GM12891 (cell line): Measurements from ENCODE around the gene PPP1R3C.

Experiments
- DNase-seq: peaks from one replicate; pipeline ENCODE4 v3.0.0; 2011; ENCODE audit warnings: low spot score; ENCODE audit not compliant: insufficient read length
- FAIRE-seq: peaks from 2 replicates; lab custom pipeline; 2011; peaks lifted over from hg19 to GRCh38; lab: Jason Lieb, UNC
- PAX5 ChIP-seq: IDR thresholded peaks from 2 replicates; pipeline ENCODE4 v1.6.1; 2011; ENCODE audit warnings: low read length, moderate library complexity, mild to moderate bottlenecking; ENCODE audit not compliant: insufficient read depth, severe bottlenecking
- POLR2A ChIP-seq: IDR thresholded peaks from 2 replicates; pipeline ENCODE4 v1.6.1; 2011; ENCODE audit warnings: low read depth, low read length, control low read depth
- POLR2AphosphoS5 ChIP-seq: IDR thresholded peaks from 2 replicates; pipeline ENCODE4 v1.6.1; 2011; ENCODE audit warnings: low read depth, low read length, control low read depth
- POU2F2 ChIP-seq: IDR thresholded peaks from 2 replicates; pipeline ENCODE4 v1.6.1; 2011; ENCODE audit warnings: low read depth, mild to moderate bottlenecking, control low read depth, low read length, moderate library complexity
- SPI1 ChIP-seq: IDR thresholded peaks from 2 replicates; pipeline ENCODE4 v1.6.1; 2011; ENCODE audit warnings: low read depth, low read length, control low read depth
- TAF1 ChIP-seq: IDR thresholded peaks from 2 replicates; pipeline ENCODE4 v1.6.1; 2011; ENCODE audit warnings: low read depth, low read length, control low read depth

PPP1R3C gene

GRCh38 chr10:91592266-91592975 is 40.5 kb downstream of the PPP1R3C start:
- DNase-seq (no peak), FAIRE-seq (no peak)
- TF ChIP-seq PAX5: no peak
- no peak for TF ChIP-seq POLR2AphosphoS5
- no peak for TF ChIP-seq SPI1
- no peak for TF ChIP-seq POU2F2
- TF ChIP-seq TAF1: no peak
- no peak for TF ChIP-seq POLR2A

GRCh38 chr10:91591797-91592174 is 41.1 kb downstream of the PPP1R3C start:
- no peak for TF ChIP-seq PAX5
- no peak for TF ChIP-seq POLR2AphosphoS5
- TF ChIP-seq TAF1: no peak
- no peak for TF ChIP-seq POLR2A
- no peak for TF ChIP-seq POU2F2
- TF ChIP-seq SPI1: no peak
- no peak for DNase-seq
- no peak for FAIRE-seq

- DNase-seq (no peak), FAIRE-seq (no peak)
- TF ChIP-seq TAF1 (no peak), SPI1 (no peak), POU2F2 (no peak), POLR2A (no peak), PAX5 (no peak), POLR2AphosphoS5 (no peak)
Observed at GRCh38 chr10:91590904-91591796, 41.7 kb downstream of the PPP1R3C start.

DNA sequence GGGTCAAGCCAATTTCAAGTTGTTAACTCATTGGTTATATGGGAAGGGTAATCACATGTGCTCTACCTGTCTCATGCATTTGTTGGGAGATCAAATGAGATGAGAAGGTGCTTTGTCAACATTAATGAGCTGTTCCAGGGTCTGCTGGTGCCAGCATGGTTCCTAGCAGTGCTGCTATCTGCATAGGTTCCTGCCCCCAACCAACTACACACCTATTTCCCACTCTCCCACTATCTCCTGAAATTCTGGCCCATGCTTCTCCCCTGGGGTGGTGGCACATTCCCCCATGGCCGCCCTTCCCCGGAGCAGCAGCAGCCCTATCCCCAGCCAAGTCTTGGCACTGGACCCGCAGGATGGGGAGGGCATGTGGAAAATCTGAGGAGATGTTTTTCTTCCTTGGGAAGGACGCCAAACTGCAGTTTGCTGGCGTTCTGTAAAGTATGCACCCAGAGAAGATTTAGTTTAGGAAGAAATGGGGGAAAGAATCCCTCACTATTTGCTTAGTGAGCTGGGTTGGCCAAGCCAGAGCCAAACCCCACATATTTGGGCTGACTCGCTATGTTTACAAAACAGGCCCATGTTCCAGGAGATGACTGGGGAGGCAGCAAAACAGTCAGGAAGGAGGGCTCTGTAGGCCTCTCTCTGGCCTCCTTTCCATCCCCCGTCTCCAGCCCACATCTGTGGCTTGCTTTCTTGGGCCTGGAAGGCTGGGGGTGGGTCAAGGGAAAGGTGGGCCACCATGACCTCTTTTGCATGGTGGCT is 42.5 kb downstream of the PPP1R3C start:
- FAIRE-seq (no peak), DNase-seq (no peak)
- no peak for TF ChIP-seq POLR2A
- no peak for TF ChIP-seq TAF1
- TF ChIP-seq POU2F2: no peak
- no peak for TF ChIP-seq SPI1
- TF ChIP-seq POLR2AphosphoS5: no peak
- TF ChIP-seq PAX5: no peak

DNA sequence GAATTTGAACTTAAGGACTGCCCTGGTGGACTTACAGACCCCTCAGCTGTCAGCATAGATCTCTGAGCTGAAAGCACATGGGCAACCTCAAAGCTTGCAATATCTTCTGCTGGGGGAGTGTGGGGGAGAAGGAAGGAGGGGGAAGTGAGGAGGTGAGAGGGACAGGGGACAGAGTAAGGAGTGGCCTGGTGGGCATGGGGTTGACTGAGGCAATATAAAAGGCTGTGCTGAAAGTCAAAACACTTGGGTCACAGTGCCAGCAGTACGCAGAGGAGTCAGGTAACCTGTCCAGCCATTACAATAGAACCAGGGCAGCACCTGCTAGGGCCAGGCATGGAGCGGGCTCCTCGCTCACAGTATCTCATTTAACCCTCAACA is 43.2 kb downstream of the PPP1R3C start:
- DNase-seq (no peak), FAIRE-seq (no peak)
- TF ChIP-seq POU2F2: no peak
- TF ChIP-seq SPI1: no peak
- TF ChIP-seq POLR2A: no peak
- no peak for TF ChIP-seq PAX5
- TF ChIP-seq TAF1: no peak
- TF ChIP-seq POLR2AphosphoS5: no peak

DNA sequence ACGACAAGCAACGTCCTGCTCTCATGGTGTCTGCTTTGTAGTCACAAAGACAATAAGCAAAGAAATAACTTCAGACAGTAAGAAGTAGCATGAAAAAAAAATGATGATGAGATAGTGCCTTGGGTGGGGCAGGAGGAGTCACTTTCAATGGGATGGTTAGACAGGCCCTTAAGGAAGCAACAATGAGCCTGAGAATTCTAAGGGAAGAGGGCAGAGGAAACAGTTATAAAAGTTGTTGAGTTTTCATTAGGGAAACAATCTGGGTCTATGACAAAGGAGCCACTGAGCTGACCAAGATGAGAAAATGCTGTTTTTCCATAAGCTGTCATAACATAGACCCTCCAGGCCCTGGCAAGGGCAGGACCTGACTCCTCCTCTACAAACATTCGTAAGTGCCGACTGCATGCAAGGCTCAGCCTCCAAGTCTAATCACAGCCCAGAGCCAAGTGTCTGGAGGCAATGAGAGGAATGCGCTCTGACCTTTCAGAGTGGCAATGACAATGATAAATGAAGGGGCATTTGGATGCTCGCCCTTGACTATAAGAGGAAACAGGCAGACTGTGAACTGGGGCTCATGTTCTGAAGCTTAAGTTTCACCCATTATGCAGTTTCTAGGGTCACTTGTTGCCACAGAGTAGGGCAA is 43.7 kb downstream of the PPP1R3C start:
- DNase-seq (no peak), FAIRE-seq (no peak)
- TF ChIP-seq POLR2AphosphoS5 (no peak), POLR2A (no peak), TAF1 (no peak), SPI1 (no peak), PAX5 (no peak), POU2F2 (no peak)

DNA sequence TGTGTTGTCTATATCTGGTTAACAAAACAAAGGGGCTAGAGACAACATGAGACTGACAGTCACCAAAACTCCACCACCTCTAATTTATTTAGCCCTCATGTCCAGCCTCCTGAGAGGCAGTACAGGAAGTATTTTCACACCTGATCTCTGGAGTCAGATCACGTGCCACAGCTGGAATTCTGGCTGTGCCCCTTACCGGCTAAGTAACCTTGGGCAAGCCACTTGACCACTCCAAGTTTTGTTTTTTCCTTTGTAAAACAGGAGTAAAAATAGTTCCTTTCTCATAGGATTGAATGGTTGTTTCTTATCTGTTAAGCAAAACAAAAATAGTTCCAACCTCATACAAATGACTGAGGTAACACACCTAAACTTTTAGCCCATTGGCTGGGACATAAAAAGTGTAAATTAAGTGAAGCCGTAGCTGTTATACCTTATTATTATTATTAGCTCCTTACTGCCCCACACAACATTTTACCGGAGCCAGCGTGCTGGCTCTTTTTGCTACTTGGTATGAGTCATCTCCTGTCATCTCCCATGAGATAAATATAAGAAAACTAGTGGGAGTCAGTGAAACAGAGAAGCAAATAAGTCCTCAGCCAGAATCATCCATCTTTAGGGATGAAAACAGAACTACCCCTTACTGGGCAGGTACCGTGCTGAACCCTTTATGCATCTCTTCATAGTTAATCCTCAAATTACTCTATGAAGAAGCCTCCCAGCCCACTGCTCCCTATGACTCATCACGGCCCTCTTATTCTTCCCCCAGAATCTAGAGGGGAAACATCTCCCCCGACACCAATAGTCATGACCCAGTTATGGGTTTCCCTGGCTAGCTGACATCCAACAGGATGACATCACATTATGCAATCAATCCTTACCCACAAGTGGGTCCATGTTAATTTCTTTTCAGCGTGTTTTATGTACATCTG is 44.9 kb downstream of the PPP1R3C start:
- no peak for DNase-seq
- no peak for FAIRE-seq
- TF ChIP-seq POLR2A: no peak
- no peak for TF ChIP-seq SPI1
- TF ChIP-seq POLR2AphosphoS5: no peak
- TF ChIP-seq TAF1: no peak
- no peak for TF ChIP-seq POU2F2
- no peak for TF ChIP-seq PAX5

DNA sequence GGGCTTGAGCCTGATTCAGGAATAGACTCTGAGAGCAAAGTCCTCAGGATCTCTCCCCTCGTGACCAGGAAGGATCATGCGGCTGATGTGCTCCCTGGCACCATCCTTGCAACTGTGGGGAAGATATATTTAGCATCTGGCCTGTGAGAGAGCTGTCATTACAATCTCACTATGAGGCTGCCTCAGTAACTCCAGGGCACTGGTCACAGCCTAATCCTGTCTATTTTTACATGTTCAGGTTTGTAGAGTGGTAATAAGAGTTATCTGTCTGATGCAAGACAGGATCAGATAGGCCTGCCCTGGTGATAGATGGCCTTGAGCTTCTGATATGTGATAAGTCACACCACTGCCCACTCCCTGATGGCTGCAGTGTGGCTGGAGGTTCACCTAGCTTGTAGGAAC is 50.7 kb downstream of the PPP1R3C start:
- FAIRE-seq (no peak), DNase-seq (no peak)
- TF ChIP-seq SPI1 (no peak), POLR2AphosphoS5 (no peak), TAF1 (no peak), POLR2A (no peak), PAX5 (no peak), POU2F2 (no peak)
